GM19023 (cell line): ENCODE results near the gene MLIP.
"Not testable (repeated sequence)": the region's sequence is repeated elsewhere in the genome, so short reads cannot be mapped to it uniquely, and the experiment has no call there.

Experiments used
- ATAC-seq: cut with Tn5 transposase; IDR thresholded peaks from one replicate; pipeline ENCODE4 v1.9.1; 2021; ENCODE audit warnings: mild to moderate bottlenecking, moderate library complexity; ENCODE audit not compliant: unreplicated experiment

MLIP gene

DNA sequence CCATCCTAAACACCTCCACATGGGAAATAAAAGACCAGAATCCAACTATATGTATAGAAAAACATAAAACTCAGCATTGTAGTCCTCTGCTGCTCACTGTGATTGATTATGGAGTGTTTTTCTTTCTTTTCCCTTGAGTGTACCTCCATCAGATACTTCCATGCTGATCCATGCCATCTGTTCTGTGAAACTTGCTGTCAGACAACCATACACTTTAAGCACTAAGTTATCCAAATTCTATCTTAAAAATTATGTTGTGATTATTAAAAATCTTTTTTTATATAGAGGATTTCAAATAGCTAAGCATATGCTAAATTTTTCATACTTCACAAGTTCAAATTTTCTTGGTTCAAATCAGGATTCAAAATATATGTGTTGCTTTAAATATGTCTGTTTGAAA lies 105.1 kb downstream of the MLIP start:
- ATAC-seq: no peak

DNA sequence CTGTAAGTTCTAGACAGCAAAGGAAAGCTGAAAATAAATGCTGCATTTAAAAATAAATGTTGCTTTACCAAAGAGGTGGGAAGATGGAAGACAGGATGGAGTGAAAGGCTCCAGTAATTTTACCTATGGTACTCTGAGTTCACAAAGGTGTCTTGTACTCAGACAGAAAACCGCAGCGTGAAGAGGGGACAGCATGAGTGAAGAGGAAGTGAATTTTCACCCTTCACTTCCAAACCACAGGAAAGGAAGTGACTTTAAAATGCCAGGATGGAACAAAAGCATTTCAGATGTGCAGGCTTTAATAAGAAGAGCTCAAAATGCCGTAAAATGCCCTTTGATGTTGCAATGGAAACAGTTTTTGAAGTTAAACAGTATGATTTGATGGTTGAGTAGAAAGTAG lies 105.8 kb downstream of the MLIP start:
- no peak for ATAC-seq

DNA sequence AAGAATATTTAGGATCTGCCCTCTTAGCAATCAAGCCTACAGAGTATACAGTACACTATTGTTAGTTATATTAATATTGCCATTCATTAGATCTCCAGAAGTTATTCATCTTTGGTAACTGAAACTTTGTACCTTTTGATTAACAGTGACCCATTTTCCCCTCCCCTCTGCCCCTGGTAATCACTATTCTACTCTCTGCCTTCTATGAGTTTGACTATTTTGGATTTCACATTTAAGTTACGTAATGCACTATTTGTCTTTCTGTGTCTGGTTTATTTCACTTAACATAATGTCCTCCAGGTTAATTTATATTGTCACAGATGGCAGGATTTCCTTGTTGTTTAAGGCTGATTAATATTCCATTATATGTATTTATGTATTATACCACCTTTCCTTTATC lies 111.0 kb downstream of the MLIP start:
- ATAC-seq: no peak

DNA sequence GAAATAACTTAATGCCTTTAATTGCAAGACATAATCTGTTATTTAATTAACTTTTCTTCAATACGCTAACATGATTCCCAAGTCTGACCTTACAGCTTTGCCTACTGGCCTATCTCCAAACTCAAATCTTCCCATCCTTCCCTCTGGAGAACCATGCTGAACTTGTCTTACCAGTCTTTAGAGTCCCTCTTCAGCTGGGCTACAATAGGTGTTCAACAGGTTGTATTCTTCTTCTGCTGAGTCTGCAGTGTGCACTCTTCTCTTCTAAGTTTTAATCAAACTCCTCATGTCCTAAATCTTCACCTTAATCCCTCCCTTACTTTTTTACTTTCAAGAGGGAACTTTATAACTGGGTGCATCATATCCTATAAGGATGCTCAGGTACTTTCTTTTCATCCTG lies 121.5 kb downstream of the MLIP start:
- ATAC-seq: no peak

DNA sequence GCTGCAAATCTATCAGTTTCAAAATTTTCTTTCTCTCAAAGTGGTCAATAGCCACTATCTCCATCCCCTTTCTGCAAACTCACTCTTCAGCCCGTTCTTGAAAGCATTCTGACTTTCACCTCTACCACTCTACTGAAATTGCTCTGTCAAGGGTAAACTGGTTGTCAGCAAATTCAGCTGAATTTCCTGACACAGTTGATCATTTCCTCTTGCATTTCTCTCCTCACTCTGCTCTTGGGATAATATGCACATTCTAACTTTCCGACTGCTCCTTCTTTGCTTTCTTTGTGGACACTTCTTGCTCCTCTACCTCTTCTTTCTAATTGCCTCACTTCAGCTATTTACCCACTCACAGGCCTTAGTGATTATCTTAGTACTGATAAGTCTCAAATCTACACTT lies 123.3 kb downstream of the MLIP start:
- no peak for ATAC-seq

DNA sequence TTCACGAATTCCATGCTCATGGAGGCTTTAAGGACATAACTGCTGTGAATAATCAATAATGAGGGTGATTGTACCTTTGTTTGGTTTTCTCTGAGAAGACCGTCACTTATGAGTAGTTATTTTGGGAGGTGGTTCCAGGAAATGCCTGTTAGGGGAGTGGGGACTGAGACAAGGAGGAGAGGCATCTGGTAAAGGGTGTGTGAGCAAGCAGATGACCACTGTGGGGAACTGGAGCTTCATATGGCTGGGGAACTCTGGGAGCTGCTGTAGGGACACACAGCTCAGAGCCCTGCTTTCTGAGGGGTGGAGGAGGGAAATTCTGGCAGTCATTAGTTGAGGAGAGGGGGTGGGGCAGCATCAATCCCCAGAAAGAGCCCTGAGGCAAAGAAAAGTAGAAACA lies 125.7 kb downstream of the MLIP start:
- ATAC-seq: no peak

DNA sequence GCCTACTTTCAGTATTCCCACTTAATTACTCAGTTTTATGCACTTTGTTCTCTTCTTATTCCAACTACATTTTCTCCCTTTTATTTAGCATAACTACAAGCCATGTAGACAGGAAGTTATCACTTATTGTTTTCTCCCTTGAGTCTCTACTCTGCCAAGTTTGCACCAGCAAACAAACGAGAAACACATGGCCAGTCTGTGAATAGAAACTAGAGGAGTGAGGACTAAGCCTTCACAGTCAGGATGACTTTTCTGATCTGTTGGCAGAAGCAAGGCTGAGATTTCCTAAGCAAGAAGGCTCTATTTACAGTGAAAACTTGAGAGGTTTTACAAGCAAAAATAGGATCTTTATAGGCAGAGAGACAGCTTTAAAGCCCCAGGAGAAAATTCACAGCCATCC lies 127.2 kb downstream of the MLIP start:
- ATAC-seq: no peak

DNA sequence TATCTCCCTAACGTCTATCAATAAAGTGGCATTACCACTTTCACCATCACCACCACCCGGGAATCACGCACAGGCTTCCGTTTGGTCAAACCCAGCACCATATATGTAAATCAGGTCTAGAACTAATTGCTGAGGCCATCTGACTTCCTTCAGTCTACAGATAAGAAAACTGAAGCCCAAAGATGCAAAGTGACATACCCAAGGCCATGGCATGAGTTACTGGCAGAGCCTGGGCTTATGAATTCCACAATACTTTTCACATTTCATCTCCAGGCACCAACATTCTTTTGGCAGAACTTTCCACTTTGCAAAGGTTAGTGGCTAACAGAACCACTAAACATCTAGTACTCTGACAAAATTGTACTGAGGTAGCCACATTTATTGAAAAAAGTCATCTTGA lies 132.5 kb downstream of the MLIP start:
- ATAC-seq: no peak

DNA sequence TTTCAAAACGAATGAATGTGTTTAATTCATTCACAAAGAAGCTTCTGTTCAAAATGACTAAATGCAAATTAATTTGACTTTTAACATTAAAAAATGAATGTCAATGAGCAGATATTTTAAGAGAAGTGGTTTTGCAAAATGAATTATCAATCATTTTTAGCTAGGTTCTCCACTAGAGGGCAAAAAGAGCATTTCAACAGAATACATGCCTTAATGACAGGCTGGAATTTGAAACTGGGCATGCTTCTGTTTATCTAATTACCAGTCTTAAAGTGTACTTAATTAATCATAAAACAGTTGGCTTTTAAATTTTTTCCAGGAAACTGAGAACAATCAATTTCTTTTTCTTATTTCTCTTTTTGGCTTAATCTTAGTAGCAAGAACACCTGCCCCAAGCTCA lies 133.2 kb downstream of the MLIP start:
- ATAC-seq: no peak

DNA sequence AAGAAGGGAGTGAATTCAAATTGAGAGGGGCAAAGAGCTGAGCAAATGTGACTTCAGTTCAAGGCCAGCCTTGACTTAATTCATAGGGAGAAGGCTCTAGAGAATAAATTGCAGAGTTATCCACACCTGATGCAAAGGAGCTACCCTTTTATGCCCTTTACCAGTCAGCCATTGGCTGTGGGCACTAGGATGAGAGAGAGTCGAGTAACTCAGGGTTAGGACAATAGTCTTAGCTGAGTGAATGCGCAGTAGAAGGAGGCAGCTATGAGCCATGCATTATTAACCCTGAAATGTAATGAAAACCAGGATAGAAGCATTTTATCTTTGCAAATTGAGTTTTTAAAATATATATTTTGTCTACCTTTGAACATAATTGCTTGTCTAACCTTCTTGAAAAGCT lies 134.0 kb downstream of the MLIP start:
- ATAC-seq: no peak

DNA sequence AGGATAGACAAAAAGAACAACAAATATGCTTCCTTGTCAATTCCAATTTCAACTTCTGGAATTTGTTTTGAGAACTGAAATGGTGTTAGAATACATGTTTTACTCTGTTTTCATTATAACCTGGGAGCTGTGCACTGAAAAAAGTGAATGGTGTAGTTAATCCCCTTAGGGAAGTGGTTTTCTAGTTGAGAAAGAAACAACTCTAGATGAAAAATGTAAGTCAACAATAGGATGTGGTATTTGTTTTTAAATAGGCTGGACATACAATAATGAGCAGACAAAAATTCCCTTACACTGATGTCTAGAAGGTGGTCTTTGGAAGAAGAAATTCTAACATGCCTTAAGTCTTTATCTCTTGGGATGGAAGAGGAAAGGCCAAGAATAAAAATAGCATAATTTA lies 137.1 kb downstream of the MLIP start:
- ATAC-seq: no peak

DNA sequence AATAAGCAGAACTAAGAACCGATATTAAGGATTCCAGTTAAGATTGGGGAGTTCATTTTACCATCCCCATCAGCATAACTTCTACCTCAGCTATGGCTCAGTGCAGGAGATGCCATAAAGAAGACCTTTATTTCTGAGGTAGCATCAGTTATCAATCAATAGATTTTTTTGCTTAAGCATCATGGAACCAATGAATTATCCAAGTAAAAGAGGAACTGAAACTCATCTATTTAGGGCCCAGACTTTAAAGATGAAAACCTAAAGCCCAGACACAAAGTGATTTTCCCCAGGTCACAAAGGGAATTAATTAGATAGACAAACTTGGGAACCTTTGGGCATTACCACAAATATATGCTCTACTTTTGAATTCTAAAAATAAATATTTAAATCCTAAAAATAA lies 137.8 kb downstream of the MLIP start:
- ATAC-seq: no peak

DNA sequence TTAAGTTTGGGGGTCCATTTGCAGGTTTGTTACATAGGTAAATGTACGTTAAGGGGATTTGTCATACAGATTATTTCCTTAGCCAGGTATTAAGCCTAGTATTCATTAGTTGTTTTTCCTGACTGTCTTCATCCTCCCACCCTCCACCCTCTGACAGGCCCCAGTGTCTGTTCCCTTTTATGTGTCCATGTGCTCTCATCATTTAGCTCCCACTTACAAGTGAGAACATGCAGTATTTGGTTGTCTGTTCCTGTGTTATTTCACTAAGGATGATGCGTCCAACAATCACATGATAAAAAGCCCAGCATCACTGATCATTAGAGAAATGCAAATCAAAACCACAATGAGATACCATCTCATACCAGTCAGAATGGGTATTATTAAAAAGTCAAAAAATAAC lies 138.6 kb downstream of the MLIP start:
- not testable (repeated sequence) for ATAC-seq

DNA sequence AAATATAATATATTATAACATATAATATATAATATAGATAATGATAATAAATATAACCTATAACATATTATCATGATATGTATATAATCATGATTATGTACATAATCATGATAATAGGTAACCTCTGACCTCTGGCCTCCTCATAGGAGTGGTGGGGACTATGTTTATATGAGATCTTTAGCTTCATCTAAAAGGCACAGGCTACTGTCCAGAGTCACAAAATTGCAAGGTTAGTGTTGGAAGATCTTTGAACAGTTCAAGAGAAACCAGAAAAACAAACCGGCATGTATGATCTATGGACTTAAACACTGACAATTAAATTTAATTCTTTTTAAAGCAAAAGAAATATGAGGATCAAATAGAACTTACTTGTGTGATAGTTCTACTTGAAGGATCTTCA lies 141.3 kb downstream of the MLIP start:
- no peak for ATAC-seq

DNA sequence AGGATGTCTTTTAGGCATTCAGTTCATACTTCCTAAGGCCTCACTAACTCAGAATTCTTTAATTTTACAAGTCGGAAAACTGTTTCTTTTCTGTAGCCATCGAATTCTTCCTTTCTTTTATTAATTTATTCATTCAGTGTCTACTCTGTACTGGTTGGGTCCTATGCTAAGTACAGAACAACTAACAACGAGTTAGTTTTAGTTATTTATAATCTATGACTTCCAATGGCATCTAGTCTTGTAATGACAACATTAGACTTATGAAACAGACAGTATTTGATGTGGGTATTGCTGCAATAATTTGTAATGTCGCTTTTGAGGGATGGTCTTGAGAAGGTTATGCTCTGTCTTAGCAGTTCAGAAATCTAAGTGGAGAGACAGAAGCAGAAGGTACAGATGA lies 141.7 kb downstream of the MLIP start:
- no peak for ATAC-seq

DNA sequence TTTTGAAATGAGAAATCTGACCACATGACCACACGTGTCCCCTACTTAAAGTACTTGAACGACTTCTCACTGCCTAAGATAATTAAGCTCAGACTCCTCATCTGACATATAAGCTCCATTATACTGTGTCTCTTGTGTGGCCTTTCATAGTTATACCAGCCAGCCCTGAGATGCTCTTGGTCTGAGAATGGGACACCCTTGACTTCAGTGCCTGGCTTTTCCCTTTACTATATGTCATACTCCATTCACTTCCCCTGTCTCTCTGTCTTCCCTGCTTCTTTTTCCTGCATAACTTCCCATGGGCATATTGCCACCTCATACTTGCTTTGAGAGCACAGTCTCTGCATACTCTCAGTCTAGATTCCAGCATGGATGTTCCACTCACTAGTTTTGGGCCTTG lies 143.6 kb downstream of the MLIP start:
- no peak for ATAC-seq

DNA sequence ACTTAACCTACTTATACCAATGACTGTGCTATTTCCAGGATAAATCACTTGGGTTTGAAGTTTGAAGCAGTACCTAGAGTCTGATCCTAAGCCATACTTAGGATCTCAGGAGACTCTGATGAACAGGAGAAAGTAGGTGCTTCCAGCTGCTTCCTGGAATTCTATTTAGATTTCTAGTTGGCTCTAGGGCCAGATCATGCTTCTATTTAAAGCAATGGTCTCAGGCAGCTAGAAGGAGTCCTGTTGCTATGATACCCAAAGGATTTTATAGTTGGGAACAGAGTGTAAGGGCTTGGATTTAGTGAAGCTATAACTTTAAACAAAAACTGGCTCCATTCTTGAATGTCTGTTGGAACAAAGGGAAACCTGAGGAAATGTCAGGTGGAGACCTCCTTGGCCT lies 144.6 kb downstream of the MLIP start:
- no peak for ATAC-seq

DNA sequence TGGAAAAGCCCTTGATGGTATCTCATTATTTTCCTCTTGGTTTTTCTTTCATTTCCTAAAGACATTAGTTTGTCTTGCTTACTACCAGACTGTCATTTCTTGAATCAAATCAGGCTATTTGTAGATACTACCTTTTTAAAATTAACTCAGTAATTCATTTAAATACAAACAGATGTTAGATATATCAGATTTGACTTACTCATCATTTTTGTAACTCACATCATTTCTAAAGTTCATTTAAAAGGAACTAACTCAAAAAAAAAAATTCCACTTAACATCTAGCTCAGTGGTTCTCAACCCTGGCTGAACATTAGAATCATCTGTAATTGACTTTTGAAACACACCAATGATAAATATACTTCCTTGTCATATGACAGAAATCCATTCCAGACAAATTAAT lies 148.8 kb downstream of the MLIP start:
- ATAC-seq: no peak

DNA sequence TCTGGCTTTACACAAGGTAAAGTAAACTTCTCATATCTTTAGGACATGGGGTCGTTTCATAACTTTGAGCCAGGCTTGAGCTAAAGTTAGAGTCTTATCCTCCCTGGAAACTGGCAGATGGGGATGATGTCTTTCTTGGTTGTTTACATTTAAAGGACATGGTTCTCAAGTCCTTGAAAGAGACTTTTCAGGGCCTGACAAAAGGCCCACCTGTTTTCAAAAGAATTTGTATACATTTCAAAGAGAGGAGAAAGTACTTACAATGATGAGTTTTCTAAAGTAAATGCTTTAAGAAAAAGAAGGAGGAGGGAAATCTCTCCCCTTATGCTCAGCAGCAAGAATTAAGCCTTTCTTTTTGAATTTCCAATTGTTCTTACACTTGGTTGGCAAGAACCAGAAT lies 151.3 kb downstream of the MLIP start:
- ATAC-seq: no peak

DNA sequence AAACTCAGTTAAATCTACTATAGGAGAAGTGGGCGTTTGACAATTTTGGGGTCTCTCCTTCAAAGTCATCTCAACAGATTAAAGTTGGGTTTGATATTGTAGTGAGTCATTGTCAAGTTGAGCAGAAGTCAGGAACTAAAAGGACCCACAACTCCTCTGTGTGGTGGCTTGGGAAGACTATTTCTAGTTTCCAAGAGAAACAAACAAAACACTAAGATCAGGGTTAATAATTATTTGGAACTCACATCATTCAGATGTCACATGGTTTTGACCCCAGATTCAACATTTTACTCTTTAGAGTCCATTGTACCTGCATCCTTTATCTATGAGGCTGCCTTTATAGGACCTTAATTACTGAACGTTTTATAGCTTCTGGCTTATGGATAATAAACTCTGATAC lies 151.7 kb downstream of the MLIP start:
- ATAC-seq: no peak

DNA sequence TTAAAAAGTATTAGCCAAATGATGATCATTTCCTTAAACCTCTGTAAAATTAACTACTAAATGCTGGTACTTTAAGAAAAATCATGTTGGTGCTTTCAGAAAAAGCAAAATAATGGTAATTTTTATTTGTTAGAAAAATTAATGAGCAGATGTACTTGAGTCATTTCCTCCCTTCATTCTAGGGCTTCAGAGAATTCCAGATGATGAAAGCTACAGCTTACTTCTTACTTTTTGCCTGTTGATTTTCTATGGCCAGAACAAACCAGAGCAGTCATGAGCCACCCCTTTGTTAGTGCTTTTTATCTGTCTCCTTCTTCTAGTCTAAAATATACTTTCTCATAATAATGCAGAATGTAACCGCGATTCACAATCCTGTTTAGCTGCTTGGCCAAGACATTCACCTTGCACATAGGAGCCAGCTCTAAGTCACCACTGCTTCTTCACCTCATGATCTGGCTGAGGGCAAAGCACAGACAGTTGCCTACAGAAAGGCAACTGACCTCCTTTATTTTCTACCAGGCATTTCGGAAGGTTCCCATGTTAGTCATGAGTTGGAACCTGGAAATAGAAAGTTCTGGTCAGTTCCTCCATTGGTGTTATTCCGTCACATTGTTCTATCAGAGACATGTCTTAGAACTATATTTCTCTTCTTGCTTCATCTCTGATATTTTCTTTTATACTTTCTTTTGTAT lies 153.5 kb downstream of the MLIP start:
- no peak for ATAC-seq

DNA sequence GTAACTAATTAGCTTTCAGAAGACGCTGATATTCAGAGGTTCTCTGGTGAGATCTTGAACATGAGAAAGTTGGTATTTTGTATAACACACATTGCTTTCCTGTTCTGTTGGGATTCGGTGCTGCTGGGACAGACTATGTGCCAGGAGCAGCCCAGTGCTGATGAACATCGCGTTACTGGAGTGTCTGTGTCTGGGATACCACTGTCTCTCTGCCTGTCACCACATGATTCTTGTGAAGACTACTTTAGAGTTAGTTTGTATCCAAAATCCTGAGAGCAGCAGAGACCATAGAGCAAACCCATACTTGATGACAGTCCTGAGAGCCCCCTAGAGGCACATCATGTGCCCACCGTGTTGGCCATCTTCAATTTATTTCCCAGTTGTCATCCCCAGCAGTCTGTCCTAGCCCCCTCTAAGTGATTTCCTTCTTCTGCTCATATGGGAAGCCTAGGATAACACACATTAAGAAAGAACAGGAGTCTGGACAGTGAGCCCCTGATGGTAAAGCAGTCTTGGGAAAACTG lies 155.2 kb downstream of the MLIP start:
- ATAC-seq: no peak

DNA sequence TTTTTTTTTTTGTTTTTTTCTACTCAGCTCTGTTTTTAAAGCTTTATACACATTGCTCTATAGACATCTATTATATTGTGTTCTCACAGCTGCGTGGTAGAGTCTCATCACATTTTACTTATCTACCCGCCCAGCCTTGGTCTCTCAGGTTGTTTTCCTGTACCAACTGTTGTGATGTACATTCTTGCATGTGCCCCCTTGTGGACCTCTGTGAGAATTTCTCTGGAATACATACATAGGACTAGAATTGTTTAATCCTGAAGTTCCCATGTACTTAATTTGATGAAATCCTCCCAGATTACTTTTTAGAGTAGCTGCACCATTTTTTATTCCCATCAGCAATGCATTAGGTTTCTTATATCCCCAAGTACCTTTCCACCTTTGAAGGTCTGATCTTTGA lies 156.6 kb downstream of the MLIP start:
- no peak for ATAC-seq
